Measurements from ENCODE around the gene SPOCD1. TPM values are rescaled to one million over a fixed set of nuclear protein-coding genes. Genes with fewer than 3 reads are reported as not detected.

Gene SPOCD1
- total RNA-seq, 2 experiments from 2014 or later, result 0.60 to 1.0 TPM

DNA sequence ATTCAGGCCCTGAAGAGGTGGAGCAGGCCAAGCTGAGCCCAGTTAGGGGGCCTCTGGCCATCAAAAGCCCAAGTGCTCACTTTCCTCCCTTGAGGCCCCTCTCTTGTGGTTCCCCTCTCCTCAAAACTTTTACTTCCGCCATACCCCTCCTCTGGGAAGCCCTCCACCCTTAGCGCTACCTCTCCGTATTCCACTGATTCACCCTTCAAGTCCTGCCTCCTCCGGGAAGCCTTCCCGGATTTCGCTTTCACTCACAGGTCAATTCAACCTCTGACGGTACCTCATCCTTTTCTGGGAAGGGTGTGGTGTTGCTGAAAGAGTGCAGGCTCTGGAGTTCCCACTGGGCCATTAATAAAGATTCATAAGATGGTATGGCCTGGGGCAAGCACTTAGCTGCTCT is 19.1 kb downstream of the SPOCD1 start:
- ChIA-PET CTCF (ENCODE audit: unreplicated experiment) (no interaction called here), POLR2A (interaction anchor here (0.6 kb wide), 1 partner anchor 91 kb away, joined by 3 read pairs; no protein-coding TSS in a partner anchor)
- H3K4me1 ChIP-seq (ENCODE audit: insufficient read depth, low read length, poor library complexity, severe bottlenecking), result peaks cover 11% of the 10 kb centered on the region
- H2AFZ ChIP-seq (ENCODE audit: low read length), result no peak overlapping the region
- H3K4me2 ChIP-seq (ENCODE audit: low read length), result no peak overlapping the region
- H3K36me3 ChIP-seq (ENCODE audit: insufficient read depth, low read length), result no peaks in the 10 kb centered on the region
- no peaks in the 10 kb centered on the region for H3K79me2 ChIP-seq (ENCODE audit: insufficient read depth, low read depth, low read length)
- intact Hi-C loops (cut with micrococcal nuclease; ENCODE audit: unreplicated experiment), result no loop called here
- H3K9me2 ChIP-seq (ENCODE audit: insufficient read depth, low read length), result no peaks in the 10 kb centered on the region
- no TSS peak for BruUV-seq (replicated peaks)
- TF ChIP-seq EZH2phosphoT487 (IDR thresholded peaks at IDR 0.05; ENCODE audit: borderline replicate concordance, low read depth, low read length), result no peak
- TF ChIP-seq, protein P1, sequence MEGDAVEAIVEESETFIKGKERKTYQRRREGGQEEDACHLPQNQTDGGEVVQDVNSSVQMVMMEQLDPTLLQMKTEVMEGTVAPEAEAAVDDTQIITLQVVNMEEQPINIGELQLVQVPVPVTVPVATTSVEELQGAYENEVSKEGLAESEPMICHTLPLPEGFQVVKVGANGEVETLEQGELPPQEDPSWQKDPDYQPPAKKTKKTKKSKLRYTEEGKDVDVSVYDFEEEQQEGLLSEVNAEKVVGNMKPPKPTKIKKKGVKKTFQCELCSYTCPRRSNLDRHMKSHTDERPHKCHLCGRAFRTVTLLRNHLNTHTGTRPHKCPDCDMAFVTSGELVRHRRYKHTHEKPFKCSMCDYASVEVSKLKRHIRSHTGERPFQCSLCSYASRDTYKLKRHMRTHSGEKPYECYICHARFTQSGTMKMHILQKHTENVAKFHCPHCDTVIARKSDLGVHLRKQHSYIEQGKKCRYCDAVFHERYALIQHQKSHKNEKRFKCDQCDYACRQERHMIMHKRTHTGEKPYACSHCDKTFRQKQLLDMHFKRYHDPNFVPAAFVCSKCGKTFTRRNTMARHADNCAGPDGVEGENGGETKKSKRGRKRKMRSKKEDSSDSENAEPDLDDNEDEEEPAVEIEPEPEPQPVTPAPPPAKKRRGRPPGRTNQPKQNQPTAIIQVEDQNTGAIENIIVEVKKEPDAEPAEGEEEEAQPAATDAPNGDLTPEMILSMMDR (conservative IDR thresholded peaks at IDR 0.05; ENCODE audit: low read length), result no peak
- H3K4me3 ChIP-seq (ENCODE audit: low read depth, low read length, poor library complexity, severe bottlenecking), result no peak overlapping the region
- no peaks in the 10 kb centered on the region for H4K20me1 ChIP-seq (ENCODE audit: insufficient read depth, low read length)
- no peaks in the 10 kb centered on the region for H3K9me3 ChIP-seq (ENCODE audit: low read length)
- H3K27ac ChIP-seq (ENCODE audit: low read depth, low read length, poor library complexity, severe bottlenecking), result no peak overlapping the region
- no peak for DNase-seq (ENCODE audit: low spot score)

DNA sequence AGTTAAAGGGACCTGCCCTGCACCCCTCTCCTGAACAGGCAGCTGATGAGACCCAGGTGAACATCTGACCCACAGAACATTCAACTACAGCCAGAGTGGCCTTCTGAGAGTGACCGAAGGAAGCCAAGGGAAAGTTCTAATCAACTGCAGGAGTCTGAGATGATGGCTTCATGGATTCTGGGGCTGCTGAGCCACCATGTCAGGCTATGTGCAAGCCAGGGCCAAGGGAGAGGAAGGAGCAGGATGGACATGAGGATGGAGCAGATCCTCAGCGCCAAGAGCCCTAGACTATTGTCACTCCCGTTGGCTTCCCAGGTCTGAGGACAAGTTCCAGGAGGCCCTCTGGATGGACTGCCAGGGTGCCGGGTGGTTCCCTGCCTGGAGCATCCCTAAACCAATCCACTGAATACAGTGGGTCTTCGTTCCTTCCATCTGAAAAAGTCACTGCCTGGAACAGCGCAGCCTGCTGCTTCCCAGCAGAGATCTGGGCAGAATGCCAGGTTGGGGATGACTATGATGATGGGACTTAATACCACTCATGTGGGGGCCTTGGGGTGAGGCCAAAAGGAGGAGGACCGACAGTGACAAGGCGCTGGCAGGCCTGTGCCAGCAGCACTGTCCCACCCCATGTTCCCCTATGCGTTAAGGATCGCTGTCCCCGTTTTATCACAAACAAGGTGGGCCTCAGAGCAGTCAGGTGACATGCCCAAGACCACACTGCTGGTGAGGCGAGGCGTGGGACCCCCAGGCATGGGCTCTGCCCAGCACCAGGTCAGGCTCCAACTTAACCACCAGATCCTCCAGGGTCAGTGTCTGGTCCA is 19.8 kb downstream of the SPOCD1 start:
- Histone ChIP-seq H3K4me3 (ENCODE audit: low read depth, low read length, poor library complexity, severe bottlenecking) (no peak overlapping the region), H3K9me3 (ENCODE audit: low read length) (no peaks in the 10 kb centered on the region), H3K27ac (ENCODE audit: low read depth, low read length, poor library complexity, severe bottlenecking) (no peak overlapping the region), H3K9me2 (ENCODE audit: insufficient read depth, low read length) (no peaks in the 10 kb centered on the region), H3K4me2 (ENCODE audit: low read length) (no peak overlapping the region), H3K4me1 (ENCODE audit: insufficient read depth, low read length, poor library complexity, severe bottlenecking) (peaks cover 4% of the 10 kb centered on the region), H3K79me2 (ENCODE audit: insufficient read depth, low read depth, low read length) (no peaks in the 10 kb centered on the region), H4K20me1 (ENCODE audit: insufficient read depth, low read length) (no peaks in the 10 kb centered on the region), H3K36me3 (ENCODE audit: insufficient read depth, low read length) (no peaks in the 10 kb centered on the region), H2AFZ (ENCODE audit: low read length) (no peak overlapping the region)
- ChIA-PET CTCF (ENCODE audit: unreplicated experiment) (no interaction called here), POLR2A (no interaction called here)
- BruUV-seq (replicated peaks), result no TSS peak
- TF ChIP-seq, protein P1 (conservative IDR thresholded peaks at IDR 0.05; ENCODE audit: low read length), result no peak
- no peak for TF ChIP-seq EZH2phosphoT487 (IDR thresholded peaks at IDR 0.05; ENCODE audit: borderline replicate concordance, low read depth, low read length)
- no peak for DNase-seq (ENCODE audit: low spot score)
- intact Hi-C loops (cut with micrococcal nuclease; ENCODE audit: unreplicated experiment), result no loop called here

DNA sequence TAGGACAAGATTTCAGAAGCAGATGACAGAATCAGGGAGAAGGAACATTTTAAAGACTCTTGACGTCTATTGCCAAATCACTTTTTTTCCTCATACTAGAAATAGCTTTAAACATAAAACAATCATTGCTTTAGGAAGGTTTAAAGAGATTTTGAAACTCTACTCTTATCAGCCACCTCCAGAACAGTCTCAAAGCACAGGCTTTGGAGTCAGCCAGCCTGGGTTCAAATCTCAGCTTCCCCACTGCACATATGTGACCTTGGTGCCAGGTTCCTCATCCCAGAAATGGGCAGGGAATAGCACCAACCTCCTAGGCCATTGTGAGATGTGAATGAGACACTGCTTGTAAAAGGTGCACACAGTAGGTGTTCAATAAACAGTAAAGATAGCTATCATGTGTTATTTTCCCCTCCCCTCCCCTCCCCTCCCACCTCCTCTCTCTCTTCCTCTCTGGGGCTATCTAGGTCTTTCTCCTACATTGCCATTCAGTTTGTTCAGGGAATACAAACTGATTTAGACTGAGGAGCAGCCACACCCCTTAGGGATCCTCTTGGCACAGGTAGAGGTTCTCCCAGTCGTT is 20.6 kb downstream of the SPOCD1 start:
- H3K27ac ChIP-seq (ENCODE audit: low read depth, low read length, poor library complexity, severe bottlenecking), result no peak overlapping the region
- CTCF ChIA-PET (ENCODE audit: unreplicated experiment), result no interaction called here
- no peak overlapping the region for H2AFZ ChIP-seq (ENCODE audit: low read length)
- intact Hi-C loops (cut with micrococcal nuclease; ENCODE audit: unreplicated experiment), result no loop called here
- no peaks in the 10 kb centered on the region for H3K9me3 ChIP-seq (ENCODE audit: low read length)
- no peak for TF ChIP-seq EZH2phosphoT487 (IDR thresholded peaks at IDR 0.05; ENCODE audit: borderline replicate concordance, low read depth, low read length)
- TF ChIP-seq, protein P1 (conservative IDR thresholded peaks at IDR 0.05; ENCODE audit: low read length), result no peak
- no peaks in the 10 kb centered on the region for H3K4me1 ChIP-seq (ENCODE audit: insufficient read depth, low read length, poor library complexity, severe bottlenecking)
- H3K79me2 ChIP-seq (ENCODE audit: insufficient read depth, low read depth, low read length), result no peaks in the 10 kb centered on the region
- H4K20me1 ChIP-seq (ENCODE audit: insufficient read depth, low read length), result no peaks in the 10 kb centered on the region
- no peak for DNase-seq (ENCODE audit: low spot score)
- no TSS peak for BruUV-seq (replicated peaks)
- no peak overlapping the region for H3K4me3 ChIP-seq (ENCODE audit: low read depth, low read length, poor library complexity, severe bottlenecking)
- POLR2A ChIA-PET, result no interaction called here
- no peaks in the 10 kb centered on the region for H3K9me2 ChIP-seq (ENCODE audit: insufficient read depth, low read length)
- H3K36me3 ChIP-seq (ENCODE audit: insufficient read depth, low read length), result no peaks in the 10 kb centered on the region
- no peak overlapping the region for H3K4me2 ChIP-seq (ENCODE audit: low read length)
